HG03378 (cell line): ENCODE measurements around the gene ALDH1A1.
"Not testable (repeated sequence)": the region's sequence is repeated elsewhere in the genome, so short reads cannot be mapped to it uniquely, and the experiment has no call there.

ENCODE experiments used
- ATAC-seq: cut with Tn5 transposase; IDR thresholded peaks from one replicate; pipeline ENCODE4 v1.9.1; 2021; ENCODE audit warnings: mild to moderate bottlenecking, moderate library complexity; ENCODE audit not compliant: unreplicated experiment

The ALDH1A1 gene

GRCh38 chr9:72945391-72945790, 7.5 kb downstream of the ALDH1A1 start:
- no peak for ATAC-seq

- ATAC-seq = no peak
These were observed 8.9 kb downstream of the ALDH1A1 start for GRCh38 chr9:72943844-72944462.

- ATAC-seq = no peak
These were observed 10.4 kb downstream of the ALDH1A1 start for GRCh38 chr9:72942451-72942850.

- ATAC-seq = not testable (repeated sequence)
These were observed 13.3 kb downstream of the ALDH1A1 start for GRCh38 chr9:72939581-72939980.

GRCh38 chr9:72937545-72937944, 15.3 kb downstream of the ALDH1A1 start:
- no peak for ATAC-seq

GRCh38 chr9:72936679-72937078, 16.2 kb downstream of the ALDH1A1 start:
- no peak for ATAC-seq

GRCh38 chr9:72936266-72936665, 16.6 kb downstream of the ALDH1A1 start:
- ATAC-seq = no peak

GRCh38 chr9:72935595-72935994, 17.3 kb downstream of the ALDH1A1 start:
- ATAC-seq = no peak

- no peak for ATAC-seq
These were observed 18.9 kb downstream of the ALDH1A1 start for GRCh38 chr9:72933730-72934665.

- ATAC-seq = no peak
These were observed 20.2 kb downstream of the ALDH1A1 start for GRCh38 chr9:72932619-72933018.

- no peak for ATAC-seq
These were observed 21.0 kb downstream of the ALDH1A1 start for GRCh38 chr9:72931897-72932296.

GRCh38 chr9:72931437-72931836, 21.4 kb downstream of the ALDH1A1 start:
- ATAC-seq = no peak

GRCh38 chr9:72930828-72931227, 22.0 kb downstream of the ALDH1A1 start:
- ATAC-seq = no peak

- no peak for ATAC-seq
These were observed 23.3 kb downstream of the ALDH1A1 start for GRCh38 chr9:72929542-72929941.

- no peak for ATAC-seq
These were observed 24.8 kb downstream of the ALDH1A1 start for GRCh38 chr9:72928042-72928507.

GRCh38 chr9:72926506-72926905, 26.3 kb downstream of the ALDH1A1 start:
- no peak for ATAC-seq

GRCh38 chr9:72925891-72926290, 27.0 kb downstream of the ALDH1A1 start:
- ATAC-seq = no peak

- no peak for ATAC-seq
These were observed 27.6 kb downstream of the ALDH1A1 start for GRCh38 chr9:72925126-72925789.

- no peak for ATAC-seq
These were observed 28.6 kb downstream of the ALDH1A1 start for GRCh38 chr9:72924154-72924790.

- no peak for ATAC-seq
These were observed 29.8 kb downstream of the ALDH1A1 start for GRCh38 chr9:72923077-72923476.
